HCT116 (cell line): ENCODE results near the gene IL32. TPM values are rescaled to one million over a fixed set of nuclear protein-coding genes. Genes with fewer than 3 reads are reported as not detected.

Experiments used
- ATAC-seq: fragments of 200-7000 bp; cut with Tn5 transposase; 2 replicates; pipeline ENCODE4 v1.9.1; 2020; ENCODE audit warnings: mild to moderate bottlenecking, moderate library complexity
- BruUV-seq: library from RNA; stranded (reverse); fragments of 400-500 nt; replicated peaks from 2 replicates; lab custom pipeline; 2021; lab: Mats Ljungman, UMichigan
- CTCF ChIA-PET: fragments of 300-600 bp; sonication (Branson Sonifier 250); formaldehyde crosslinking; loops from one replicate; lab custom pipeline; 2021; ENCODE audit warnings: antibody characterized with exemption; lab: Charles Lee
- POLR2A ChIA-PET: fragments of 300-600, 350-600 bp; sonication (Branson Sonifier 250); formaldehyde crosslinking; loops from one replicate; lab custom pipeline; 2021; ENCODE audit warnings: antibody characterized with exemption; lab: Charles Lee
- RAD21 ChIA-PET, 2 experiments: fragments of 300-600 bp; sonication (Branson Sonifier 250); formaldehyde crosslinking; loops; one replicate each; lab custom pipeline; 2023; ENCODE audit warnings: low total read pairs in 2 of 2; ENCODE audit not compliant: uncharacterized antibody in 2 of 2, unreplicated experiment in 2 of 2, low non-redundant PET in 1 of 2; lab: Charles Lee
- DNase-seq: peaks from one replicate; pipeline ENCODE4 v3.0.0-alpha.2; 2010; ENCODE audit warnings: low read depth, low spot score
- H2AFZ ChIP-seq: fragments of 200-600 bp; shearing (Covaris generic), sonication (generic); 2 replicates; pipeline ENCODE4 v1.6.1; 2017; ENCODE audit warnings: low read depth, mixed run types, mixed read lengths, antibody characterized with exemption, low read length; ENCODE audit not compliant: poor library complexity, severe bottlenecking
- H3K27ac ChIP-seq: 2 replicates; pipeline ENCODE4 v1.5.1; 2012; ENCODE audit warnings: low read depth, low read length
- H3K27me3 ChIP-seq: fragments of 200-600 bp; sonication (generic); 2 replicates; pipeline ENCODE4 v1.6.1; 2016; ENCODE audit warnings: mixed run types, low read length, mixed read lengths; ENCODE audit not compliant: insufficient read depth
- H3K36me3 ChIP-seq, 2 experiments: fragments of 200-500 bp in 1 of 2; fragments of 200-600 bp in 1 of 2; sonication (Bioruptor generic) in 1 of 2; sonication (generic) in 1 of 2; 2 replicates each; pipeline versions ENCODE4 v1.5.1 to v1.6.1; 2014 to 2016; ENCODE audit warnings: low read length in 2 of 2, inconsistent platforms in 1 of 2, mixed read lengths in 1 of 2, mixed run types in 1 of 2; ENCODE audit not compliant: insufficient read depth in 2 of 2, control insufficient read depth in 1 of 2
- H3K4me1 ChIP-seq, 2 experiments: fragments of 200-600 bp in 1 of 2; sonication (generic) in 1 of 2; 2 replicates each; pipeline versions ENCODE4 v1.5.1 to v1.6.1; 2012 to 2017; ENCODE audit warnings: low read length in 2 of 2, inconsistent platforms in 1 of 2, mild to moderate bottlenecking in 1 of 2, mixed read lengths in 1 of 2, mixed run types in 1 of 2, moderate library complexity in 1 of 2; ENCODE audit not compliant: insufficient read depth in 2 of 2, control insufficient read depth in 1 of 2
- H3K4me2 ChIP-seq: fragments of 200-600 bp; sonication (generic); 2 replicates; pipeline ENCODE4 v1.6.1; 2017; ENCODE audit warnings: mixed run types, low read length, mixed read lengths
- H3K4me3 ChIP-seq, 2 experiments: fragments of 200-600 bp in 1 of 2; sonication (generic) in 1 of 2; replicated peaks in 1 of 2; 2 replicates each; pipeline ENCODE4 v1.5.1; 2011 to 2016; ENCODE audit warnings: low read length in 2 of 2, control low read depth in 1 of 2, low read depth in 1 of 2, mild to moderate bottlenecking in 1 of 2, mixed read lengths in 1 of 2, mixed run types in 1 of 2
- H3K79me2 ChIP-seq: fragments of 200-600 bp; sonication (generic); 2 replicates; pipeline ENCODE4 v1.6.1; 2017; ENCODE audit warnings: mild to moderate bottlenecking, mixed run types, low read length, moderate library complexity, mixed read lengths; ENCODE audit not compliant: insufficient read depth
- H3K9ac ChIP-seq: fragments of 200-600 bp; sonication (generic); 2 replicates; pipeline ENCODE4 v1.6.1; 2016; ENCODE audit warnings: low read length, mixed read lengths
- H3K9me2 ChIP-seq: fragments of 200-600 bp; sonication (generic), shearing (Covaris generic); 2 replicates; pipeline ENCODE4 v1.6.1; 2017; ENCODE audit warnings: mixed run types, mild to moderate bottlenecking, moderate library complexity; ENCODE audit not compliant: insufficient read depth
- H3K9me3 ChIP-seq, 2 experiments: fragments of 200-500 bp in 1 of 2; fragments of 200-600 bp in 1 of 2; sonication (Bioruptor generic) in 1 of 2; sonication (generic) in 1 of 2; 2 replicates each; pipeline ENCODE4 v1.6.1; 2014 to 2017; ENCODE audit warnings: low read length in 2 of 2, mixed read lengths in 2 of 2, inconsistent platforms in 1 of 2, low read depth in 1 of 2, mild to moderate bottlenecking in 1 of 2, mixed run types in 1 of 2, moderate library complexity in 1 of 2; ENCODE audit not compliant: control insufficient read depth in 1 of 2, insufficient read depth in 1 of 2
- H4K20me1 ChIP-seq: fragments of 200-600 bp; sonication (generic), shearing (Covaris generic); 2 replicates; pipeline ENCODE4 v1.6.1; 2017; ENCODE audit warnings: mixed run types, mild to moderate bottlenecking, moderate library complexity; ENCODE audit not compliant: insufficient read depth
- ATF3 ChIP-seq: IDR thresholded peaks from 2 replicates; pipeline ENCODE4 v1.6.1; 2012
- CEBPB ChIP-seq: IDR thresholded peaks from 2 replicates; pipeline ENCODE4 v1.6.1; 2012; ENCODE audit warnings: low read depth
- CTCF ChIP-seq, 3 experiments: fragments of 200-600 bp in 1 of 3; sonication (generic) in 1 of 3; IDR thresholded peaks in 2 of 3; conservative IDR thresholded peaks in 1 of 3; 2 replicates each; pipeline ENCODE4 v1.5.1; 2012 to 2017; ENCODE audit warnings: low read depth in 2 of 3, low read length in 2 of 3, antibody characterized with exemption in 1 of 3, borderline replicate concordance in 1 of 3, control low read depth in 1 of 3, mild to moderate bottlenecking in 1 of 3, mixed read lengths in 1 of 3, mixed run types in 1 of 3, moderate library complexity in 1 of 3; ENCODE audit not compliant: insufficient read depth in 1 of 3
- ELF1 ChIP-seq: IDR thresholded peaks from 2 replicates; pipeline ENCODE4 v1.6.1; 2012; ENCODE audit warnings: low read depth, borderline replicate concordance
- EZH2 ChIP-seq: fragments of 200-600 bp; sonication (generic); IDR thresholded peaks from 2 replicates; pipeline ENCODE4 v1.6.1; 2017; ENCODE audit warnings: antibody characterized with exemption, mixed run types
- JUND ChIP-seq: IDR thresholded peaks from 2 replicates; pipeline ENCODE4 v1.6.1; 2012
- MAX ChIP-seq: IDR thresholded peaks from 2 replicates; pipeline ENCODE4 v1.6.1; 2012
- RAD21 ChIP-seq: IDR thresholded peaks from 2 replicates; pipeline ENCODE4 v1.6.1; 2012; ENCODE audit warnings: low read depth, mild to moderate bottlenecking
- REST ChIP-seq: IDR thresholded peaks from 2 replicates; pipeline ENCODE4 v1.6.1; 2012; ENCODE audit warnings: low read depth
- YY1 ChIP-seq: IDR thresholded peaks from 2 replicates; pipeline ENCODE4 v1.6.1; 2011; ENCODE audit warnings: low read length, low read depth, moderate library complexity, mild to moderate bottlenecking; ENCODE audit not compliant: insufficient replicate concordance; ENCODE audit errors: extremely low read depth
- ZFX ChIP-seq: fragments of 450-650 bp; IDR thresholded peaks from 2 replicates; pipeline ENCODE4 v1.6.1; 2017
- intact Hi-C: fragments of 100-400 bp; cut with micrococcal nuclease; formaldehyde crosslinking; loops from 2 replicates; pipeline ENCODE4 v1.10.0; 2022
- total RNA-seq: library from RNA; stranded (reverse); gene quantifications from one replicate; pipeline ENCODE4 v1.2.1, GENCODE V29; 2021; ENCODE audit not compliant: unreplicated experiment

Gene IL32
- total RNA-seq, 1 experiment from 2014 or later: 13.7 TPM

- Histone ChIP-seq H3K9me2 (no peaks in the 10 kb centered on the region), H3K27me3 (no peaks in the 10 kb centered on the region), H2AFZ (no peak overlapping the region), H3K36me3 (peaks cover 2 to 4% of the 10 kb centered on the region in 2 experiments; a peak in 3 of 4 replicates), H3K9ac (peak overlapping the region; percentile 87), H3K4me3 (peak overlapping the region; percentile 96 to 99), H3K4me2 (peak overlapping the region; percentile 93), H3K9me3 (no peaks in the 10 kb centered on the region), H3K79me2 (peaks cover 14% of the 10 kb centered on the region; the same call in 1 of the 2 replicates), H4K20me1 (no peaks in the 10 kb centered on the region), H3K4me1 (peaks cover 10 to 22% of the 10 kb centered on the region in 2 experiments), H3K27ac (peak overlapping the region; percentile 67; the same call in 1 of the 2 replicates)
- ATAC-seq (no peak), DNase-seq (no peak)
- intact Hi-C loops: no loop called here
- ChIA-PET RAD21 (no interaction called here), CTCF (no interaction called here), POLR2A (interaction anchor here (2.1 kb wide), 1 partner anchor 9 kb away, joined by 6 read pairs; no protein-coding TSS in a partner anchor)
- TF ChIP-seq ZFX (no peak), MAX (no peak), CEBPB (no peak), ATF3 (no peak), ELF1 (no peak), RAD21 (no peak), YY1 (no peak), JUND (no peak), CTCF (IDR thresholded peaks at IDR 0.05 in 2 of 3, conservative IDR thresholded peaks at IDR 0.05 in 1 of 3; ENCODE audit: borderline replicate concordance in 1 of 3, insufficient read depth in 1 of 3, low read depth in 2 of 3, low read length in 2 of 3) (no peak), EZH2 (no peak), REST (no peak)
- no TSS peak for BruUV-seq
Measured at GRCh38 chr16:3113765-3114479, 48.5 kb downstream of the IL32 start.
